NCI-H345 (cell line): ENCODE data around the gene SOWAHD.
"Not testable (repeated sequence)": the region's sequence is repeated elsewhere in the genome, so short reads cannot be mapped to it uniquely, and the experiment has no call there.

ENCODE experiments used
- DNase-seq: peaks from one replicate; lab custom pipeline; 2025; lab: John Stamatoyannopoulos, UW

The SOWAHD gene

DNA sequence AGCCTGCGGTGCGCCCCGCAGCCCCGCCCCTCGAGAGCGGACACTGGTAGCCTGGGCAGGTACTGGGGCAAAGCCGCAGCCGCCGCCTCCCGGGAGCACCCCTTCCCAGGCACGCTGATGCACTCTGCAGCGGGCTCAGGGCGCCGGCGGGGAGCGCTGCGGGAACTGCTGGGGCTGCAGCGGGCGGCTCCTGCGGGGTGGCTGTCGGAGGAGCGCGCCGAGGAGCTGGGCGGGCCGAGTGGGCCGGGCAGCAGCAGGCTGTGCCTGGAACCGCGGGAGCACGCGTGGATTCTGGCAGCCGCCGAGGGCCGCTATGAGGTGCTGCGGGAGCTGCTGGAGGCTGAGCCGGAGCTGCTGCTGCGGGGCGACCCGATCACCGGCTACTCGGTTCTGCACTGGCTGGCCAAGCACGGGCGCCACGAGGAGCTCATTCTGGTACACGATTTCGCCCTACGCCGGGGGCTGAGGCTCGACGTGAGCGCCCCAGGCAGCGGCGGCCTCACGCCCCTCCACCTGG, 401 bp downstream of the SOWAHD start:
- DNase-seq = peak; percentile 27

DNA sequence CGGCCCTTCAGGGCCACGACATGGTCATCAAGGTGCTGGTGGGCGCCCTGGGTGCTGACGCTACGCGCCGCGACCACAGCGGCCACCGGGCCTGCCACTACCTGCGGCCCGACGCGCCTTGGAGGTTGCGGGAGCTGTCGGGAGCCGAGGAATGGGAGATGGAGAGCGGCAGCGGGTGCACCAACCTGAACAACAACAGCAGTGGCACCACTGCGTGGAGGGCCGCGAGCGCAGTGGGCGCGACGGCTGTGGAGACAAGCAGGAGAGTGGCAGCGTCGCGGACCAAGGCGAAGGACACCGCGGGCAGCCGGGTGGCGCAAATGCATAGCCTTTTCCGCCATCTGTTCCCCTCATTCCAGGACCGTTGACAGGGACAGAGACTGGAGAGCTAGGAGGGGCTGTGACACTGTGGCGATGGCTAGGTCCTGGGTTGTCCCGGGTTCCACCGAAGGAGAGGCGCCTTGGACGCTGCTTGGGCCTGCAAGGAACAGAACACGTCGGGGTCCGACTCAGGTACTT, 919 bp downstream of the SOWAHD start:
- DNase-seq = no peak

DNA sequence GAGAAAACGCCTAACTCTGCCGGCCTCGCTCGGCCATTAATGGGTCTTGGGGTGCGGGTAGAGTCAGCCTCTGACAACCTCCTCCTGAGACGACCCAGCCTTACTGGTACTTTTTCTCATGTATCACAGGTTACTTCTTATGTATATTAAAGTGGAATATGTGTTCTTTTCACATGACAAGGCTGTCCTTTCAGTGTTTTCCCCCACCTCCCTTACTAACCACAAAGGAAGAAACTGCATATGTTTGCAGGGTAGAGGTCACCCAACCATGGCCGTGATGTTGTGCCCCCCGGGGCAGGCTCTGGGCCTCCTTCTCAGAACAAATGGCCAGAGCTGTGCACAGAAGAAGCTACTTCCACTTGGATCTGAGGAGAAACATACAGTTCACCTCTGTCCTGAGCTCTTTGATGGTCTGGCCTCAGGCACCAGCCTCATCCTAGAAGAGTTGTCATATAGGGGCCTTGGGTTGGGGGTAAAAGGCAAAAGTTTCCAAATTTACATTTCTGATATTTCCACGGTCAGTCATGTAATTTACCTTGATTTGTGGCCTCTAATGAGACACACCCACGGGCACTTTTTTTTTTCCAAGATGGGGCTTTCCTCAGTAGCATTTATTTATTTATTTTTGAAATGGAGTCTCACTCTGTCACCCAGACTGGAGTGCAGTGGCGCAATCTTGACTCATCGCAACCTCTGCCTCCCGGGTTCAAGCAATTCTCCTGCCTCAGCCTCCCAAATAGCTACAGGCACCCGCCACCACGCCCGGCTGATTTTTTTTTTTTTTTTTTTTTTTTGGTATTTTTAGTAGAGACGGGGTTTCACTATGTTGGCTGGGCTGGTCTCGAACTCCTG, 1.9 kb downstream of the SOWAHD start:
- DNase-seq = no peak

DNA sequence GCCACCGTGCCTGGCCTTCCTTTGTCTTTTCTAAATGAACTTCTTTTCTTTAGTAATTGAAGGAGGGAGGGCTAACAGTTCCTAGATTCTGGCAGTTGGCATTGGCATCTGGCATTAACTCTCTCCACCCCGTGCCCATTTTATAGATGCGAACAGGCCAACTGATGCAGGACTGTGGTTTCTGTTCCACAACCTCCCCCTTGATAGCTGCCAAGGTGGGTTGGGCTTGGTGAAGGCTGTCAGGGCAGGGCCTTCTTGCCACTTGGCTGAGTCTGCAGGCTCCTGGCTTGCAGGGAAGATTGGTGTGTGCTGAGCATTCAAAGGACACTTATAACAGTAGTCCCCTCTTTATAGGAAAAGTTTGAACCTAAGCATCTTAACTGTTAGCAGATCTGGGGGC, 4.3 kb downstream of the SOWAHD start:
- DNase-seq = no peak

DNA sequence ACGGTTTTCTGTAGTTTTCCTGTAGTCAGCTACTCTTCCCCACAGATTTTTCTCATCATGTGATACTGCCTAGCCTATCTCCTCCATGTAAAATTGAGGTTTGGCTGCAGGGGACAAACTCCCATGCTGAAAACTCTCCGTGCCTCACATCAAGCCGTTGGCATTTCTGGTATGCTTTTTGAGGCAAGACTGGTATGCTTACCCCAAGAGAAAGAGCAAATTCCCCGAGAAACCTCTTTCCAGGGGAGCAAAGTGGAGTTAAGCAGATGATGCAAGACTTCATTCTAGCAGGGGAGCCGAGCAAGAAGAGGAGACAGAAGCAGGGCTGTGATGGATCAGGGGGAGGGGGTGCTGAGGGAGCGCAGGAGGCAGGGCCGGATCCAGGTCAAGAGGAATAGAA, 4.8 kb downstream of the SOWAHD start:
- DNase-seq = no peak

DNA sequence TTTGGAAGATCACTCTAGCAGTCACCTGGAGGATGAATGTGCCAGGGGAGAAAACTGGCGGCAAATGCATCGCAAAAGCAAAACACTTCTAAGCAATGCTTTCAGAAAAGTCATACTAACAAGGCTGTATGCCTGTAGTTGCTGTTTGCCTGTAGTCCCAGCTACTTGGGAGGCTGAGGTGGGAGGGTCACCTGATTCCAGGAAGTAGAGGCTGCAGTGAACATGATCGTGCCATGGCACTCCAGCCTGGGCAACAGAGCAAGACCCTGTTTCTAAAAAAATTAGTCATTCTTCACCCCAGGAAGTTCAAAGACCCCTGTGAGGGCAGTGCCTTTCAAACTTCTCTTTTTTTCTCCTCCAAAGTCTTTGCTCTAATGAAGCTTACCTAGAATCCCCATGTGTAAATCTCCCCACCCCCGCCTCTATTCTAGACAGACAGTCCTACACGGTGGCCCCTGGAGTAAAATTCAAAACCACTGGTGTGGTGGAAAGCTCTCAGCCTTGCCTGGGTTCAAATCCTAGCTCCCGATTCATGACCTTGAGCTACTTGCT, 5.5 kb downstream of the SOWAHD start:
- no peak for DNase-seq

DNA sequence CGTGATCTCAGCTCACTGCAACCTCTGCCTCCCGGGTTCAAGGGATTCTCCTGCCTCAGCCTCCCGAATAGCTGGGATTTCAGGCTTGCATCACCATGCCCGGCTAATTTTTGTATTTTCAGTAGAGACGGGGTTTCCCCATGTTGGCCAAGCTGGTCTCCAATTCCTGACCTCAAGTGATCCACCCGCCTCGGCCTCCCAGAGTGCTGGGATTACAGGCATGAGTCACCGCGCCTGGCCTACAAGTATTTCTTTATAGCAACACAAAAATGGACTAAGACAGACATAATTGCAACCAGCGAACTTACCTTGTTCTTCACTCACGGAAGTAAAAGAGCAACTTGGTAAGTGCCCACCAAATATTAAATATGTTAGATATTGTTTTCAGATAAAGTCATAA, 10.0 kb downstream of the SOWAHD start:
- not testable (repeated sequence) for DNase-seq

DNA sequence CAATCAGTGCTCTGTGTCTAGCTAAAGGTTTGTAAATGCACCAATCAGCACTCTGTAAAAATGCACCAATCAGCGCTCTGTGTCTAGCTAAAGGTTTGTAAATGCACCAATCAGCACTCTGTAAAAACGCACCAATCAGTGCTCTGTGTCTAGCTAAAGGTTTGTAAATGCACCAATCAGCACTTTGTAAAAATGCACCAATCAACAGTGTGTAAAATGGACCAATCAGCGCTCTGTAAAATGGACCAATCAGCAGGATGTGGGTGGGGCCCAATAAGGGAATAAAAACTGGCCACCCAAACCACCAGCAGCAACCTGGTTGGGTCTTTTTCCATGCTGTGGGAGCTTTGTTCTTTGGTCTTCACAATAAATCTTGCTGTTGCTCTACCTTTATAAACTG, 11.0 kb downstream of the SOWAHD start:
- DNase-seq = not testable (repeated sequence)

DNA sequence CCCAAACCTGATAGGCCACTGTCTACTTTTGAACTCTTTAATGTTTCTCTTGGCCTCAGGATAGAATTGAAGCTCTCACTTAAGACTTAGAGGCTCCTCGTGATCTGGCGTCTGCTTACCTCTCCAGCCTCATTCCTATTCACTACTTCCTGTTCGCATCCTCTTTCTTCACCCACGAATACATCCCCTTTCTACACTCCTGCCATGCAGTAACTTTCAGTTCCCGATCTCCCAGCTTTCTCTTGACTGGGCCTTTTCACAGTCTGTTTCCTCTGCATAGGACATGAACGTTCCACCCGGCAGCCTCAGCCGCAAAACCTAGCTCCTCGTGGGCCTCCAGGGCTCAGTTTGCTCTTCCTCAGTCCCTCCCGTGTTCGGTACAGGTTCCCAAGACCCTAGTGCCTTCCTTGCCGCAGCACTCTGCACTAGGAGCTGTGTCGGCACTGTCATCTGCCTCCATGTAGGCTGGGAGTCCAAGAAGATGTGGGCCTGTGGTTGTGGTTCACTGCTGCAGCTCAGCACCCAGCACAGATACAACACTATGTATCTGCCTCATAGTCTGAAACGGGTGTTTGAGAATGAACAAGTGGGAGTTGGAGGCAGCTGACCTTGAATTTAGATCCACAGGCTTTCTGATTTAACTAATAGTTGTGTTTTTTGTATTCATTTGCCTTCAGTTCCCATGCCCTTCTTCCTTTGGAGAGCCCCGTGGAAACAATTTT, 17.3 kb downstream of the SOWAHD start:
- no peak for DNase-seq

DNA sequence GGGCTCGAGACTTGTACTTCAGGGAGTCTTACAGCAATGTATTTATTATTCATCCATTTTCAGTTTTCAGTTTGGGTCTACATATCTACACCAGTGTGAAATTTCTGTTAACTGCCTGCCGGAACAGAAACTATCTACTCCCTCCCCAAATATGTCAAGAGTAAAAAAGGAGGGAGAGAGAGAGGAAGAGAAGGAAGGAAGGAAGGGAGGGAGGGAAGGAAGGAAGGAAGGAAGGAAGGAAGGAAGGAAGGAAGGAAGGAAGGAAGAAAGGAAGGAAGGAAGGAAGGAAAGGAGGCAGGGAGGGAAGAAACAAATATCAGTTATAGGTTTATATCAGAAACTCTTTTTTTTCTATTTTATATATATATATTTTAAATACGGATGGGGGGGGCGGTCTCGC, 20.4 kb downstream of the SOWAHD start:
- no peak for DNase-seq

DNA sequence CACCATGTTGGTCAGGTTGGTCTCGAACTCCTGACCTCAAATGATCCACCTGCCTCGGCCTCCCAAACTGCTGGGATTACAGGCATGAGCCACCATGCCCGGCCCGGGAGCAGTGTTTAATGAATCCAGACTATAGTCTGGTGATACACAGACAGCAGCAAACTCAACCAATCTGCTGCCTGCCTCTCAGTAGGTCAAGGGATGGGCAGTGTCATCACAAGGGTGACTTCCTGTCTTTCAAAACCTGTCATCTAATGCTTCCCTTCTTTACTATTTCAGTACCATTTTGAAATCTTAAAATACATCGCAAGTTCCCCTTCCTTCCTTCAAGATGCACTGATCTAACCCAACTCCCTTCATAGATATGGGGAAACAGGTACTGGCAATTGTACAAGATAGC, 24.6 kb downstream of the SOWAHD start:
- no peak for DNase-seq

DNA sequence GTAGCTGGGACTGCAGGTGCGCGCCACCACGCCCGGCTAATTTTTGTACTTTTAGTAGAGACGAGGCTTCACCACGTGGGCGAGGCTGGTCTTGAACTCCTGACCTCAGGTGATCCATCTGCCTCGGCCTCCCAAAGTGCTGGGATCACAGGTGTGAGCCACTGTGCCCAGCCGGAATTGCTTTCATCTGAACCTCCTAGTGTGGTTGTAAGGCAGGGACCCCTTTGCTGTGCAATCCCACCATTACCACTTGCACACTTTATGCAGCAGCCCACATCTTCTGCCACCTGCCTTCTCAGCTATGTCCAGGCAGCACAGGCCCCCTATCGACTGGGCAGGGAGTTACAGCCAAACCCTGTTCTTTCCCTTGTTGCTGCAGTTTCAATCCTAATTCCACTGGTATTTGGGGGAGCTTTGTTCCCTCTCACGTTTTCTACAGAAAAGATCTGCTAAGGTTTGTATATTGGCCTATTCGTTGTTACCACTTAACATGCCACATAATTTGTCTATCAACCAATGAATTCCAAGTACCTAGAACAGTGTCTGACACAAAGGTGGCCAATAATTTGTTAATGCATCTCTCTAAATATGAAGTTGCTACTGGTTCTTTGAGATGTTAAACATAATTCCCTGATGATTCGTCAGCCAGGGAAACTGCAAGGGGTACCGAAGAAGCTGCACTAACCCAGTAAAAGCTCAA, 26.5 kb downstream of the SOWAHD start:
- DNase-seq = peak; percentile 0

DNA sequence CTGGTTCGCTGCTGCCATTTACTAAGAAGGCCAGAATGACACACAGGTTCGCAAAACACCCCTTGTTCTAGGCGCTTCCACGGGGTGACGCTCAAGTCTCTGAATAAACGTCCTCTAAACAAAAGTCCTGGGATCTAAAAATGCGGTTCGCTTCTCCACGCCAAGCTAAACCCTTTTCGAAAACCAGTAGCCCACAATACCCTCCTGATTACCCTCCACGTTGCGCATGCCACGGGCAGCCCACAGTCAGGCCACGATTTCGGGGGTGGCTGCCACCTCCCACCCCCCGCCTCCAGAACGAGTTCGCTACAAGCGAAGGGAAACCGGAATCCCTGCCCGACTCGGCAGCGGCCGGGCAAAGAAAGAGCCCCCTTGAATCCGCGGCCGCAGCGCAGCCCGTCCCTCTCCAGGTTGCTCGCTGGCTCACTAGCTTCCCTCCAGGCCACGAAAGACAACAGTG, 32.6 kb downstream of the SOWAHD start:
- DNase-seq = peak; percentile 31

DNA sequence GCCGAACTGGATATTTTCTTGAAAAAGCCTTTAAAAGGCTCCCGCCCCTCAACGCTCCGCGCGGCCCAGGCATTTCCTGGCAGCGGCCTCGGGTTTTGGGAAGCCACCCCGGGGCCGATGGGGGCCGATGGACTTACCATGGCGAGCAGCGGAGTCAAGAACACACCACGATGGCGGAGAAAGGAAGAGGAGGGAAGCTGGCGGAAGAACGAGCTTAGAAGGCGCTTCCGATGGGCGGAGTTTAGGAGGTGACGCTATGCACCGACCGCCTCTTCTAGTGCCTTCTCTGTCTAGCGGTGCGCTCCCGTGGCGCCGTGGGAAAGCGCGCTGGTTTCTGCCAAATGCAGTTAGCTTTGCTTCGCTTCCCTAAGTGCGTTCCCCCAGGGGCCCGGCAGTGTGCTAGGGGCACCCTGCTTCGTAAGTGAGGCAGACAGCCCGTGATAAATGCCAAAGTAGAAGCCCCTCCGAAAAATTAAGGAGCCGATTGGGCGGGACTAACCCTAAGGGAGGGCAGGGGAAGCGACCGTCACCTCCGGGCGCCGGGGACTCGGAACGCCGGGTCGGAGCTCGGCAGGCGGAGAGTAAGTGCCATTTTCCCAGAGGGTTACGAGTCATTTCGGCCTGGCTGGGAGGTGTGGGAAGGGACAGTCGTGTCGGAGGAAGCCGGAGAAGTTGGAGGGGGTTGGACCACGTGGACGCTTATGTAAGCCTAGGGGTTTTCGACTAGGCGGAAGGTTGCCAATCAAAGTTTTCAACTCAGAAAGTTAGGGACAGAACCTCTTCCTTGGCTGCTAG, 33.2 kb downstream of the SOWAHD start, which contains the start of gene RPL39:
Gene RPL39, minus strand, starts transcription at position 194 of the 795 bp plus-strand sequence. Its CDS starts 54 bp downstream, at position 140.
- DNase-seq = peak; percentile 90

DNA sequence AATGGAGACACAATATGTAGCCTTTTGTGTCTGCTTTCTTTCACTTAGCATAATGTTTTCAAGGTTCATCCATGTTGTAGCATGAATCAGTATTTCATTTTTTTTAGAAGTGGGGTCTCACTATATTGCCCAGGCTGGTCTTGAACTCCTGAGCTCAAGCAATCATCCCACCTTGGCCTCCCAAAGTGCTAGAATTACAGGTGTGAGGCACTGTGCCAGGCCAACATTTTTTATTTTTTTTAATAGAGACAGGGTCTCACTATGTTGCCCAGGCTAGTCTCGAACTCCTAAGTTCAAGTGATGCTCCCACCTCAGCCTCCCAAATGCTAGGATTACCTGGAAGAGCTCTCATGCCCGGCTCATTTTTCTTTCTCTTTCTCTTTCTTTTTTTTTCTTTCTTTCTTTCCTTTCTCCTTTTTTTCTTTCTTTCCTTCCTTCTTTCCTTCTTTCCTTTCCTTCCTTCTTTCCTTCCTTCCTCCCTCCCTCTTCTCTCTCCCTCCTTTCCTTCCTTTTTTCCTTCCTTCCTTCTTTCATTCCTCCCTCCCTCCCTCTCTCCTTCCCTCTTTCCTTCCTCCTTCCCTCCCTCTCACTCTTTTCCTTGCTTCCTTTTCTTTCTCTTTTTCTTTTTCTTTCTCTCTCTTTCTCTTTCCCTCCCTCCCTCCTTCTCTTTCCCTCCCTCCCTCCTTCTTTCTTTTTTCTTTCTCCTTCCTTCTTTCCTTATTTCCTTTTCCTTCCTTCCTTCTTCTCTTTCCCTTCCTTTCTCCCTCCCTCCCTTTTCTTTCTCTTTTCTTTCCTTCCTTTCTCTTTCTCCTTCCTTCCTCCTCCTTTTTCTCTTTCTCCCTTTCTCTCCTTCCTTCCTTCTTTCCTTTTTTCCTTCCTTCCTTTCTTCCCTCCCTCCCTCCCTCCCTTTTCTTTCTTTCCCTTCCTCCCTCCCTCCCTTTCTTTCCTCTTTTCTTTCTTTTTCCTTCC, 43.1 kb downstream of the SOWAHD start:
- DNase-seq = no peak

DNA sequence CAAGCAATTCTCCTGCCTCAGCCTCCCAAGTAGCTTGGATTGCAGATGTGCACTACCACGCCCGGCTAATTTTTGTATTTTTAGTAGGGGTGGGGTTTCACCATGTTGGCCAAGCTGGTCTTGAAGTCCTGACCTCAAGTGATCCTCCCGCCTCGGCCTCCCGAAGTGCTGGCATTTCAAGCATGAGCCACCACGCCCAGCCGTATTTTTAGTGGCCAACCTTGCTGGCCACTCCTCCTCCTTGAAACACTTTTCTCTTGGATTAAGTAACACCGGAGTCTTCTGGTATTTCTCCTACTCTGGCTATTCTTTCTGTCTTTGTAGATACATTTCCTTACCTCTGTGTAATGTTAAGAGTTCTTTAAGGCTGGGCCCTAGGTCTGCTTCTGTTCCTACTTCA, 44.2 kb downstream of the SOWAHD start:
- no peak for DNase-seq

DNA sequence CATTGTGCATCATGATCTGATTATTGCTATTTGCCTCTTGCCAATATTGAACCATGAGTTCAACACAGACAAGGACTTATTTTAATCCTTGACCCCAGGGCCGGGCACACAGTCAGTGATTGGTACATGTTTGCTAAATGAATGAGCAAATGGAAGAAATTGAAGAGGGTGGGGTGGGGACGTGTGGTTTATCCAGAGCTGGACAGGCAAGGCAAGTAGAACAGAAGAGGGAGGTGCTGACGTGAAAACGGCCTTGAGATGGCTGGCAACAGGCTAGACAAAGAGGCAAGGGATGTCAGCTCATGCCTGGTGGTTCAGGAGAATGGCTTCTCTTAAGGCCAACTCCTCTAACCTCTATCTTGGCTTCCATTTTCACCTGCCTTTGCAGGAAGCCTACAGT, 50.1 kb downstream of the SOWAHD start:
- not testable (repeated sequence) for DNase-seq

DNA sequence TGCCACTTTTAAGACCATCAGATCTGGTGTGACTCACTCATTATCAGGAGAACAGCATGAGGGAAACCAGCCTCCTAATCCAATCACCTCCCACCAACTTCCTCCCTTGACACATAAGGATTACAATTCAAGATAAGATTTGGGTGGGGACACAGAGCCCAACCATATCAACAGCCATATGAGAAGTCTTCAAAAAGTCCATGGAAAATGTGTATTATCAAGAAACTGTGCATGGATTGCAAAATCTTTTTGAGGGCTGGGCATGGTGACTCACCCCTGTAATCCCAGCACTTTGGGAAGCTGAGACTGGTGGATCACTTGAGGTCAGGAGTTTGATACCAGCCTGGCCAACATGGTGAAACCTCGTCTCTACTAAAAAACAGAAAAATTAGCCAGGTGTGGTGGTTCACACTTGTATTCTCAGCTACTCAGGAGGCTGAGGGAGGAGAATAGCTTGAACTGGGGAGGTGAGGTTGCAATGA, 50.8 kb downstream of the SOWAHD start:
- DNase-seq = no peak
